ENCODE data around the gene RAB11A.

DNA sequence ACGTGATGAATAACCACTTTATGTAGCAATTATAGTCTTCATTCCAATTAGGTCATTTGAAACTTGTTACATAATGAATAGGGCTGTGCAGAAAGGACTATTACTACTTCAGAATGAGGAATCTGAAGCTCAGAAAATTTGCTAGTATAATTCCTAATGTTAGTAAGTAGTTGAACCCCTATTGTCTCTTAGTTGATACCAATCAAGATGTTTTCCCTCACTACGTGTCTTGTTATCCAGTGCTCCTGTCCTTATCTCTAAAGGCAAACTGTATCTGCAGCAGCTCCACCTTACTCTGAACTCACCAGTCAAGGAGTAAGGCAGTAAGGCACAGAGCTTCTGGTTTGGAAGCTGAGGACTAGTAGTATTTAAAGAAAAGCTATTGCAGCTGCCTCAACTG, 32.0 kb downstream of the RAB11A start:
- no peak for TF ChIP-seq CREB1 (IDR thresholded peaks at IDR 0.05; ENCODE audit: low read depth)
- TF ChIP-seq YY1 (IDR thresholded peaks at IDR 0.05; ENCODE audit: low read depth) = no peak
- TF ChIP-seq FOXM1 (IDR thresholded peaks at IDR 0.05; ENCODE audit: borderline replicate concordance, low read depth) = no peak
- TF ChIP-seq, protein P1, sequence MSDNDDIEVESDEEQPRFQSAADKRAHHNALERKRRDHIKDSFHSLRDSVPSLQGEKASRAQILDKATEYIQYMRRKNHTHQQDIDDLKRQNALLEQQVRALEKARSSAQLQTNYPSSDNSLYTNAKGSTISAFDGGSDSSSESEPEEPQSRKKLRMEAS (IDR thresholded peaks at IDR 0.05) = no peak
- no peak for TF ChIP-seq EP300 (IDR thresholded peaks at IDR 0.05; ENCODE audit: borderline replicate concordance)
- TF ChIP-seq REST (IDR thresholded peaks at IDR 0.05; ENCODE audit: low read depth) = no peak
- no peak for TF ChIP-seq RAD21 (IDR thresholded peaks at IDR 0.05; ENCODE audit: low read depth)
- no peak for TF ChIP-seq TAF1 (IDR thresholded peaks at IDR 0.05; ENCODE audit: low read depth)
- TF ChIP-seq EGR1 (IDR thresholded peaks at IDR 0.05) = no peak
- no peak for TF ChIP-seq CEBPB (IDR thresholded peaks at IDR 0.05)
- TF ChIP-seq TCF12 (IDR thresholded peaks at IDR 0.05; ENCODE audit: low read depth) = no peak
- no peak for TF ChIP-seq TEAD4 (IDR thresholded peaks at IDR 0.05)
- no peak for TF ChIP-seq NFIC (IDR thresholded peaks at IDR 0.05)
- no peak for TF ChIP-seq USF1 (IDR thresholded peaks at IDR 0.05)
